Activated T-cell treated with anti-CD3 and anti-CD28 coated beads, Interleukin-2, amount 50 U/mL, for 24 hours (primary cell): ENCODE measurements around the gene RNF26.

ENCODE experiments used
- DNase-seq: peaks from one replicate; pipeline ENCODE4 v3.0.0-alpha.2; 2020
- H3K27ac Mint-ChIP-seq: 2 replicates; pipeline ENCODE4 v1.8.0; 2020; ENCODE audit warnings: mild to moderate bottlenecking, mixed read lengths
- H3K27me3 Mint-ChIP-seq: 2 replicates; pipeline ENCODE4 v1.8.0; 2020; ENCODE audit warnings: mixed read lengths
- H3K36me3 Mint-ChIP-seq: 2 replicates; pipeline ENCODE4 v1.8.0; 2020; ENCODE audit warnings: low read depth, mixed read lengths
- H3K4me1 Mint-ChIP-seq: 2 replicates; pipeline ENCODE4 v1.8.0; 2020; ENCODE audit warnings: low read depth, mixed read lengths
- H3K4me3 Mint-ChIP-seq: 2 replicates; pipeline ENCODE4 v1.8.0; 2020; ENCODE audit warnings: mild to moderate bottlenecking, moderate library complexity, mixed read lengths
- H3K9me3 Mint-ChIP-seq: 2 replicates; pipeline ENCODE4 v1.8.0; 2020; ENCODE audit warnings: mixed read lengths

The RNF26 gene

GRCh38 chr11:119384332-119384731 lies 50.0 kb downstream of the RNF26 start:
- DNase-seq = no peak
- Mint-ChIP-seq H3K27me3 (no peaks in the 10 kb centered on the region), H3K4me3 (no peak overlapping the region), H3K27ac (no peak overlapping the region), H3K9me3 (no peaks in the 10 kb centered on the region), H3K36me3 (no peaks in the 10 kb centered on the region), H3K4me1 (peaks cover 8% of the 10 kb centered on the region)
